Fibroblast of lung (primary cell): Measurements from ENCODE around the gene SRGAP1. TPM values are rescaled to one million over a fixed set of nuclear protein-coding genes. Genes with fewer than 3 reads are reported as not detected.

Source experiments
- DNase-seq, 2 donors: peaks; one replicate each; pipeline versions ENCODE4 v3.0.0 to v3.0.0-alpha.2; 2010; ENCODE audit warnings: low read depth in 2 of 2
- H2AFZ ChIP-seq: 2 replicates; pipeline ENCODE4 v1.5.1; 2012; ENCODE audit warnings: low read length, control low read depth, inconsistent platforms
- H3K27ac ChIP-seq: 2 replicates; pipeline ENCODE4 v1.5.1; 2011; ENCODE audit warnings: low read length, control low read depth; ENCODE audit not compliant: insufficient read depth
- H3K27me3 ChIP-seq: 2 replicates; pipeline ENCODE4 v1.5.1; 2011; ENCODE audit warnings: mild to moderate bottlenecking, low read length; ENCODE audit not compliant: control insufficient read depth, insufficient read depth
- H3K36me3 ChIP-seq: 2 replicates; pipeline ENCODE4 v1.5.1; 2011; ENCODE audit warnings: low read length; ENCODE audit not compliant: control insufficient read depth, insufficient read depth
- H3K4me1 ChIP-seq: 2 replicates; pipeline ENCODE4 v1.5.1; 2011; ENCODE audit warnings: low read length; ENCODE audit not compliant: control insufficient read depth, insufficient read depth; ENCODE audit errors: extremely low read depth
- H3K4me2 ChIP-seq: 2 replicates; pipeline ENCODE4 v1.5.1; 2011; ENCODE audit warnings: low read length, control low read depth; ENCODE audit not compliant: insufficient read depth; ENCODE audit errors: extremely low read depth
- H3K4me3 ChIP-seq, 4 experiments: fragments of 200-600 bp in 1 of 4; sonication (generic) in 1 of 4; replicated peaks in 1 of 4; 2 replicates each; pipeline ENCODE4 v1.5.1; 2011 to 2016; ENCODE audit warnings: low read length in 4 of 4, low read depth in 3 of 4, mild to moderate bottlenecking in 3 of 4, control low read depth in 2 of 4, inconsistent platforms in 1 of 4, mixed read lengths in 1 of 4; ENCODE audit not compliant: insufficient read depth in 1 of 4; ENCODE audit errors: control extremely low read depth in 1 of 4
- H3K79me2 ChIP-seq: 2 replicates; pipeline ENCODE4 v1.5.1; 2012; ENCODE audit warnings: mild to moderate bottlenecking, low read length, inconsistent platforms; ENCODE audit not compliant: control insufficient read depth, insufficient read depth
- H3K9ac ChIP-seq: 2 replicates; pipeline ENCODE4 v1.5.1; 2011; ENCODE audit warnings: mild to moderate bottlenecking, low read length, control low read depth; ENCODE audit not compliant: insufficient read depth
- H3K9me3 ChIP-seq: 2 replicates; pipeline ENCODE4 v1.5.1; 2012; ENCODE audit warnings: low read depth, low read length; ENCODE audit not compliant: control insufficient read depth, insufficient read depth
- H4K20me1 ChIP-seq: 2 replicates; pipeline ENCODE4 v1.5.1; 2011; ENCODE audit warnings: low read length; ENCODE audit not compliant: control insufficient read depth, insufficient read depth; ENCODE audit errors: extremely low read depth
- CTCF ChIP-seq, 2 donors: IDR thresholded peaks in 1 of 2; conservative IDR thresholded peaks in 1 of 2; 1 replicate in 1 of 2; 2 replicates in 1 of 2; pipeline ENCODE4 v1.5.1; 2011 to 2012; ENCODE audit warnings: low read length in 2 of 2, control low read depth in 1 of 2, inconsistent platforms in 1 of 2, low read depth in 1 of 2, mild to moderate bottlenecking in 1 of 2
- EZH2 ChIP-seq: IDR thresholded peaks from 2 replicates; pipeline ENCODE4 v1.5.1; 2012; ENCODE audit warnings: low read length, control low read depth, mild to moderate bottlenecking; ENCODE audit errors: missing control alignments
- polyA plus RNA-seq, 2 donors: library from polyadenylated mRNA; depleted of rRNA in 1 of 2; stranded (reverse) in 1 of 2; unstranded in 1 of 2; fragments of >200 nt; gene quantifications; 2 replicates each; pipeline ENCODE4 v1.2.1, GENCODE V29; 2011 to 2012; ENCODE audit warnings: missing spikeins in 1 of 2
- total RNA-seq: library from RNA; depleted of rRNA; stranded (reverse); fragments of >200 nt; gene quantifications from 2 replicates; pipeline ENCODE4 v1.2.1, GENCODE V29; 2014

The SRGAP1 gene
- total and polyA plus RNA-seq, 2 donors (not counting 1 experiment from before 2014, with no cell fraction given): 18.9 to 30.2 TPM

- no peak overlapping the region for H2AFZ ChIP-seq
- no peak for DNase-seq
- TF ChIP-seq CTCF (conservative IDR thresholded peaks at IDR 0.05 in 1 of 2, IDR thresholded peaks at IDR 0.05 in 1 of 2; ENCODE audit: low read depth in 1 of 2, low read length in 2 of 2) (no peak), EZH2 (no peak)
- no peak overlapping the region for H3K9ac ChIP-seq
- H3K27ac ChIP-seq: no peak overlapping the region
- peaks cover 3% of the 10 kb centered on the region for H3K36me3 ChIP-seq
- no peak overlapping the region for H3K4me3 ChIP-seq
- H3K9me3 ChIP-seq: no peaks in the 10 kb centered on the region
- no peak overlapping the region for H3K4me2 ChIP-seq
- peaks cover 7% of the 10 kb centered on the region for H3K4me1 ChIP-seq
- H3K27me3 ChIP-seq: no peaks in the 10 kb centered on the region
- no peaks in the 10 kb centered on the region for H4K20me1 ChIP-seq
- H3K79me2 ChIP-seq: no peaks in the 10 kb centered on the region
These were observed 263.3 kb downstream of the SRGAP1 start for GRCh38 chr12:64107776-64108175.

GRCh38 chr12:64109706-64110105 lies 265.2 kb downstream of the SRGAP1 start:
- DNase-seq: peak; percentile 21 to 42
- H4K20me1 ChIP-seq: no peaks in the 10 kb centered on the region
- no peaks in the 10 kb centered on the region for H3K9me3 ChIP-seq
- no peaks in the 10 kb centered on the region for H3K27me3 ChIP-seq
- H3K4me3 ChIP-seq: no peak overlapping the region
- H3K9ac ChIP-seq: no peak overlapping the region
- H3K79me2 ChIP-seq: no peaks in the 10 kb centered on the region
- H3K27ac ChIP-seq: no peak overlapping the region
- TF ChIP-seq CTCF (conservative IDR thresholded peaks at IDR 0.05 in 1 of 2, IDR thresholded peaks at IDR 0.05 in 1 of 2; ENCODE audit: low read depth in 1 of 2, low read length in 2 of 2) (no peak), EZH2 (no peak)
- H2AFZ ChIP-seq: no peak overlapping the region
- H3K4me1 ChIP-seq: no peaks in the 10 kb centered on the region
- no peak overlapping the region for H3K4me2 ChIP-seq
- H3K36me3 ChIP-seq: peaks cover 3% of the 10 kb centered on the region

GRCh38 chr12:64110864-64111263 lies 266.4 kb downstream of the SRGAP1 start:
- TF ChIP-seq EZH2 (no peak), CTCF (conservative IDR thresholded peaks at IDR 0.05 in 1 of 2, IDR thresholded peaks at IDR 0.05 in 1 of 2; ENCODE audit: low read depth in 1 of 2, low read length in 2 of 2) (no peak)
- Histone ChIP-seq H3K27ac (no peak overlapping the region), H3K9me3 (no peaks in the 10 kb centered on the region), H3K36me3 (peaks cover 6% of the 10 kb centered on the region), H3K4me3 (no peak overlapping the region), H2AFZ (no peak overlapping the region), H3K4me2 (no peak overlapping the region), H3K9ac (no peak overlapping the region), H4K20me1 (no peaks in the 10 kb centered on the region), H3K27me3 (no peaks in the 10 kb centered on the region), H3K79me2 (no peaks in the 10 kb centered on the region), H3K4me1 (no peaks in the 10 kb centered on the region)
- DNase-seq: peak in 1 of 2 donors; percentile 17
